LNCAP (cell line): ENCODE data around the gene IZUMO4.

Experiments
- CTCF ChIP-seq: fragments of 450-650 bp; IDR thresholded peaks from 2 replicates; pipeline ENCODE4 v1.5.1; 2017; ENCODE audit warnings: mild to moderate bottlenecking

IZUMO4 gene

GRCh38 chr19:2127758-2128157, 31.0 kb downstream of the IZUMO4 start:
- TF ChIP-seq CTCF: no peak

GRCh38 chr19:2129022-2129421, 32.3 kb downstream of the IZUMO4 start:
- no peak for TF ChIP-seq CTCF

- no peak for TF ChIP-seq CTCF
Observed at GRCh38 chr19:2129486-2129885, 32.8 kb downstream of the IZUMO4 start.

GRCh38 chr19:2129892-2130770, 33.4 kb downstream of the IZUMO4 start:
- no peak for TF ChIP-seq CTCF

- no peak for TF ChIP-seq CTCF
Observed at GRCh38 chr19:2132191-2132590, 35.5 kb downstream of the IZUMO4 start.

GRCh38 chr19:2132731-2133490, 36.2 kb downstream of the IZUMO4 start:
- no peak for TF ChIP-seq CTCF

GRCh38 chr19:2135474-2136402, 39.0 kb downstream of the IZUMO4 start:
- TF ChIP-seq CTCF: no peak
